Uterus (tissue), 4 donors: ENCODE results near the gene COL4A2. TPM values are rescaled to one million over a fixed set of nuclear protein-coding genes. Genes with fewer than 3 reads are reported as not detected.
A peak's percentile ranks its signal among the peaks of the same experiment; 100 is the strongest.

Source experiments
- DNase-seq, 2 donors: peaks; one replicate each; pipeline ENCODE4 v3.0.0-alpha.2; 2019 to 2020
- H3K27ac ChIP-seq, 2 donors: fragments of 200-600 bp; sonication (generic); 1 replicate in 1 of 2; 2 replicates in 1 of 2; pipeline ENCODE4 v1.5.1; 2016 to 2018
- H3K27me3 ChIP-seq, 2 donors: fragments of 200-600 bp; sonication (generic); one replicate each; pipeline ENCODE4 v1.5.1; 2018 to 2019; ENCODE audit warnings: control low read depth in 1 of 2
- H3K36me3 ChIP-seq, 2 donors: fragments of 200-600 bp; sonication (generic); one replicate each; pipeline ENCODE4 v1.5.1; 2019; ENCODE audit warnings: control low read depth in 1 of 2
- H3K4me1 ChIP-seq, 2 donors: fragments of 200-600 bp; sonication (generic); one replicate each; pipeline ENCODE4 v1.5.1; 2018 to 2019; ENCODE audit warnings: control low read depth in 1 of 2
- H3K4me3 ChIP-seq, 2 donors: fragments of 200-600 bp; sonication (generic); 1 replicate in 1 of 2; 2 replicates in 1 of 2; pipeline ENCODE4 v1.5.1; 2018 to 2019; ENCODE audit warnings: mild to moderate bottlenecking in 1 of 2
- H3K9me3 ChIP-seq, 2 donors: fragments of 200-600 bp; sonication (generic); one replicate each; pipeline ENCODE4 v1.5.1; 2019; ENCODE audit warnings: control low read depth in 1 of 2
- CTCF ChIP-seq, 4 experiments: fragments of 200-600 bp in 2 of 4; fragments of 450-650 bp in 2 of 4; sonication (generic) in 2 of 4; IDR thresholded peaks; one replicate each; pipeline ENCODE4 v1.5.1; 2016 to 2019; ENCODE audit warnings: antibody characterized with exemption in 4 of 4, mild to moderate bottlenecking in 2 of 4, moderate library complexity in 1 of 4
- POLR2A ChIP-seq, 2 donors: fragments of 450-650 bp; IDR thresholded peaks; one replicate each; pipeline ENCODE4 v1.6.1; 2016; ENCODE audit warnings: antibody characterized with exemption in 2 of 2, mild to moderate bottlenecking in 1 of 2, moderate library complexity in 1 of 2
- intact Hi-C: fragments of 100-400 bp; cut with DNase I; formaldehyde crosslinking; loops from one replicate; pipeline ENCODE4 v1.15.1; 2023; ENCODE audit warnings: low total_unique reads
- total RNA-seq, 4 donors: library from RNA; depleted of rRNA in 3 of 4; stranded (reverse); fragments of >200 nt in 3 of 4; gene quantifications; one replicate each; pipeline versions ENCODE4 v1.1.0 to v1.2.4, GENCODE V29; 2014 to 2023
- donor health status: DM: yes; HTN: yes; CAD: no.

Gene COL4A2
- total RNA-seq, 4 donors from 2014 or later = 157 to 606 (median 284) TPM

DNA sequence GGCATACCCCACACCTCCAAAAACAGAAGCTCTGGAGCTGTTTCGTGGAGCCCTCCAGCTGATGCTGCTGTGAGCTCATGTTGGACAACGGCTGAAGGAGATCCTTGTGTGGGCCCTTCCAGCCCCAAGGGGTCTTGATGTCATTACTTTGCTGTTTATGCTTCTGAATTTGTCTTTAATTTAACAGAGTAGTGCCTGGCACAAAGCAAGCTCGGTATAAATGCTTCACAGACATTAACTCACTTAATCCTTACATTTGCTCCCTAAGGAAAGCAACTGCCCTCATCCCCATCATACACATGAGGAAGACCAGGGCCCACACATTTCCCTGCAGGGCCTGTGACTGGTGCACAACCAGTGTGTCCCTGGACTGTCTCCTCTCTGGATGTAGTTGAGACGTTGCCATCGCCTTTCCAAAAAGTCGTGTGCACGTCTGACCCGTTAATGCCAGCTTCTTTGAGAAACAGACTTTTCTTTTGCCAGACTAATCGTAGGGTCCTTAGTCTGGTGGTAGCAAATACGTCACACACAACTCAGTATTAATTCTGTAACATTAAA, 7.7 kb upstream of the COL4A2 start:
- H3K4me1 ChIP-seq = peaks cover 0 to 7% of the 10 kb centered on the region in 2 donors
- H3K36me3 ChIP-seq = no peaks in the 10 kb centered on the region
- no peak for TF ChIP-seq CTCF (IDR thresholded peaks at IDR 0.05)
- no peak for TF ChIP-seq POLR2A (IDR thresholded peaks at IDR 0.05)
- H3K27me3 ChIP-seq = no peaks in the 10 kb centered on the region
- H3K9me3 ChIP-seq = no peaks in the 10 kb centered on the region
- no peak for DNase-seq
- H3K4me3 ChIP-seq = peak overlapping the region in 1 of 2 donors; percentile 25
- intact Hi-C loops = no loop called here
- H3K27ac ChIP-seq = peak overlapping the region; percentile 70 to 100

DNA sequence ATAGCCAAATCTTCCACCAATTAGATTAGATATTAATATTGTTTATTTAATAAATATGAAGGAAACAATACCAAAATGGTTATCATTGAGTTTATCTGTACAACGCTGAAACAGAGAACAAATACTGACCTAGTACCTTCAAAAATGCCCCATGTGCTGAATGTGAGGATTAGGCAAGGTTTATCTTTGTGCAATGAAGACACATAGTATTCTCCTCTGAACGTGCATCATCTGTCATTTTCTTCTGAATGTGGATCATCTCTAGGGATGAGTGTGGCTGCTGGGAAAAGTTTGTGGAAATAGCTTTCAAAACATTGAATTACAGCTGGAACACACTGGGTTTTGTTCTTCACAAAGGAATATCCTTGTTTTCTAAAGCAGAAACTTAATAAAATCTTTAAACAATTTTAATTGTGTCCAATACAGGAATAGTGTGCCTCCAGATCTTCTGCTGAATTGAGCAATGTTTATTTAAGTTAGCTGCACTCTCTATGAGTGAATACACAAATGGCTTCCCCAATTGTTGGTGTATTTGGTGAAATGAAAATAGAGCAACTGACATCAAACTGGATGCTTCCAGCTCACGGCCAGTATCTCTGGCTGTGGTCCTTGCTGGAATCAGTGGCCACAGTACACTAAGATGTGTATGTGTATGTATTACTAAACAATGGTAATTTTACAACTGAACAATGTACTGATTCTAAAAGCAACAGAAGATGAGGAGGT, 6.8 kb upstream of the COL4A2 start:
- Histone ChIP-seq H3K4me1 (peaks cover 0 to 7% of the 10 kb centered on the region in 2 donors), H3K9me3 (no peaks in the 10 kb centered on the region), H3K27ac (peak overlapping the region; percentile 99 to 100), H3K27me3 (no peaks in the 10 kb centered on the region), H3K36me3 (no peaks in the 10 kb centered on the region), H3K4me3 (no peak overlapping the region)
- no peak for DNase-seq
- intact Hi-C loops = loop anchor here (10.0 kb wide), 1 partner anchor 45 kb away; no protein-coding TSS in a partner anchor
- TF ChIP-seq POLR2A (IDR thresholded peaks at IDR 0.05) (no peak), CTCF (IDR thresholded peaks at IDR 0.05) (no peak)

GRCh38 chr13:110301083-110301482, 6.0 kb upstream of the COL4A2 start:
- Histone ChIP-seq H3K4me1 (peaks cover 0 to 7% of the 10 kb centered on the region in 2 donors), H3K27me3 (no peaks in the 10 kb centered on the region), H3K36me3 (no peaks in the 10 kb centered on the region), H3K9me3 (no peaks in the 10 kb centered on the region), H3K27ac (peak overlapping the region; percentile 99 to 100), H3K4me3 (no peak overlapping the region)
- TF ChIP-seq CTCF (IDR thresholded peaks at IDR 0.05) = no peak
- TF ChIP-seq POLR2A (IDR thresholded peaks at IDR 0.05) = no peak
- DNase-seq = peak; percentile 15 to 25
- intact Hi-C loops = loop anchor here (10.0 kb wide), 1 partner anchor 46 kb away; no protein-coding TSS in a partner anchor

DNA sequence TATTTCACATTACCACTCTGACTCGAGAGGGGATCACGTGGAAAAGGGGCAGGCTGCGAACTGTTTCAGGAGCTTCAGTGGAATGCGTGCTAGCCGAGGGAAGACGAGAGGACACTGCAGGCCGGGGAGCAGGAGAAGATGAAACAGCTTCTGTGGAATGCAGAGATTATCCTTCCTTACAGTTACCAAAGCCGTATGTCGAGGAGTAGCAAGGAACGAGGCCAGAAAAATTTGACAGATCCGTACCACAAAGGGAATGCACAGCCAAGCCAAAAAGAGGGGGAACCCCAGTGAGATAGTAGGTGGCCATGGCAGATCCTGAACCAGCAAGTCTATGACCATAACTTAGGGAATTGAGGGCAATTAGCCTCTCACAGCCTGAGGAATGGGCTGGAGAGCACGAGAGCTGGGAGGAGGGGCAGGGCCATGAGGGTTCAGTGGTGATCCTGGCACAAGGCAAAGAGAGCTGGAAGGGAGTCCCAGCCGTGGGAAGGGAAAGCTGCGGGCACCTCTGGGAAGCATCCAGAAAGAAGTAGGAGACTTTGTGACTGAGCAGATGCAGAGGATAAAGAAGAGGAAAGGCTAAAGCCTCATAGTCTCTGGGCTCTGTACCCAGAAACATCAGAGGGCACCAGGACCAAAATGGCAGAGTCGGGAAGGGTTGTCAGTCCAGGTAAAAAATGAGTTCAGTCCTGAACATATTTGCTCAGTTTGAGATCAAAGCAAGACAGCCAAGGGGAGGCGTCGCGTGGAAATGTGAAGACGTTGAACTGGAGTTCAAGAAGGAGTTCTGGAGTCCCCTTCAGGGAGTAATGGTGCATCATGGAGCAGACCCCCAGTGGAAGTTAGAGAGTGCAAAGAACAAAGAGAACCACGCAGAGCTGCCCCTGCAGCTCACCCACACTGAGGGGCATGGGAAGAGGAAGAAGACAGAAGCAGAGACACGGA, 5.2 kb upstream of the COL4A2 start:
- DNase-seq = peak; percentile 39 to 45
- peak overlapping the region; percentile 99 to 100 for H3K27ac ChIP-seq
- peak overlapping the region in 1 of 2 donors; percentile 6 for H3K4me3 ChIP-seq
- H3K4me1 ChIP-seq = peaks cover 0 to 7% of the 10 kb centered on the region in 2 donors
- no peaks in the 10 kb centered on the region for H3K27me3 ChIP-seq
- intact Hi-C loops = loop anchor here (10.0 kb wide), 1 partner anchor 47 kb away; no protein-coding TSS in a partner anchor
- no peak for TF ChIP-seq POLR2A (IDR thresholded peaks at IDR 0.05)
- TF ChIP-seq CTCF (IDR thresholded peaks at IDR 0.05) = no peak
- H3K36me3 ChIP-seq = no peaks in the 10 kb centered on the region
- no peaks in the 10 kb centered on the region for H3K9me3 ChIP-seq
